ENCODE results near the gene AKIRIN1.
"Not testable (repeated sequence)": the region's sequence is repeated elsewhere in the genome, so short reads cannot be mapped to it uniquely, and the experiment has no call there.

The AKIRIN1 gene

DNA sequence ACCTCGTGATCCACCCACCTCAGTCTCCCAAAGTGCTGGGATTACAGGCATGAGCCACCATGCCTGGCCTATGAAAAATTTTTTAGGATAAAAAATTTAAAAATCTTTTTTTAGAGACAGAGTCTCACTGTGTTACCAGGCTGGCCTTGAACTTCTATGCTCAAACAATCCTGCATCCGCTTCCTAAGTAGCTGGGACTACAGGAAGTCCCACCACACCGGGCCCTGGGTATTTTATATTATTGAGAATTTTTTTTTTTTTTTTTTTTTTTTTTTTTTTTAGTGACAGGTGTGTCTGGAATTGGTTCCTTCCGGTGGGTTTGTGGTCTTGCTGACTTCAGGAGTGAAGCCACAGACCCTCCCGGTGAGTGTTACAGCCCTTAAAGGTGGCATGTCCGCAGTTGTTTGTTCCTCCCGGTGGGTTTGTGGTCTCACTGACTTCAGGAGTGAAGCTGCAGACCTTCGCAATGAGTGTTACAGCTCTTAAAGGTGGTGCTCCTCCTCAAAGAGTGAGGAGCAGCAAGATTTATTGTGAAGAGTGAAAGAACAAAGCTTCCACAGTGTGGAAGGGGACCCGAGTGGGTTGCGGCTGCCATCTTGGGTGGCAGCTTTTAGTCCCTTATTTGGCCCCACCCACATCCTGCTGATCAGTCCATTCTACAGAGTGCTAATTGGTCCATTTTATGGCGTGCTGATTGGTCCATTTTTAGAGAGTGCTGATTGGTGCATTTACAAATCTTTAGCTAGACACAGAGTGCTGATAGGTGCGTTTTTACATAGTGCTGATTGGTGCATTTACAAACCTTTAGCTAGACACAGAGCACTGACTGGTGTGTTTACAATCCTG is 13.5 kb upstream of the AKIRIN1 start:
- Mint-ChIP-seq H3K27me3 (peaks cover 15% of the 10 kb centered on the region), H3K4me3 (peak overlapping the region; percentile 53), H3K9me3 (peaks cover 11% of the 10 kb centered on the region), H3K27ac (peak overlapping the region; percentile 97), H3K36me3 (peaks cover 19% of the 10 kb centered on the region), H3K4me1 (peaks cover 30% of the 10 kb centered on the region)
- CTCF ChIA-PET = interaction anchor here (0.8 kb wide), 1 partner anchor 9 kb away, joined by 4 read pairs; no protein-coding TSS in a partner anchor
- peak; percentile 92 for DNase-seq

DNA sequence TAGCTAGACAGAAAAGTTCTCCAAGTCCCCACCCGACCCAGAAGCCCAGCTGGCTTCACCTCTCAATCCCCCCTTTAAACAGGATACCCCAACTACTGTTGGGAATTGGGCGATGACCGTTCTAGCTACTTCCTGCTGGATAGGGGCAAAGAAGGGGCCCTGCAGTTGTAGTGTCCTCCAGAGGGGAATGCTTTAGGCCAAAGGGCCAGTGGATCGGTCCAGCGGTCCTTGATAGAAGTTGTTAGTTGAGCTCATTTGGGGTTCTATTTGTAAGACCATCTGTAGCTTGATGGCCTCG is 12.9 kb upstream of the AKIRIN1 start:
- peaks cover 11% of the 10 kb centered on the region for H3K9me3 Mint-ChIP-seq
- H3K36me3 Mint-ChIP-seq = peaks cover 19% of the 10 kb centered on the region
- peak overlapping the region; percentile 97 for H3K27ac Mint-ChIP-seq
- H3K27me3 Mint-ChIP-seq = peaks cover 15% of the 10 kb centered on the region
- H3K4me1 Mint-ChIP-seq = peaks cover 25% of the 10 kb centered on the region
- CTCF ChIA-PET = interaction anchor here (0.8 kb wide), 1 partner anchor 9 kb away, joined by 4 read pairs; no protein-coding TSS in a partner anchor
- DNase-seq = peak; percentile 50
- H3K4me3 Mint-ChIP-seq = peak overlapping the region; percentile 53

DNA sequence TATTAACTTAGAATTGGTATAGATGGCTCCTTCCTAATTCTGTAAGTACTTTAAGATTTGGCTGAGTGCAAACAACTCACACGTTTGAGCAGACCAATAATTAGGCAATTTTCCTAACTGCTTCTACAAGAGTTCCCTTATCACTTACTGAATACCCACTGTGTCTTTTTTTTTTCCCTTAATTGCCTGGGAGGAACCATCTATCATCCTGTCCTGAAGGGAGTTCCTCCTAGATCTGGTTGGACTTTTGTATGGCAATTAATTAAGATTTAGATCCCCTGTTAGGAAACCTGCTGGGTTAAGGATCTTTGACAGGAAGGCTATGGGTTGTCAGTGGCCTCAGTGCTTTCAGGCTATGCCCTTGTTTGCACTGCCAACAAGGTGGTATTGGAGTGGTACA is 11.7 kb upstream of the AKIRIN1 start:
- Mint-ChIP-seq H3K27me3 (peaks cover 16% of the 10 kb centered on the region), H3K9me3 (peaks cover 11% of the 10 kb centered on the region), H3K36me3 (peaks cover 19% of the 10 kb centered on the region), H3K27ac (peak overlapping the region; percentile 49), H3K4me1 (peaks cover 23% of the 10 kb centered on the region)
- DNase-seq, CTCF ChIA-PET, H3K4me3 Mint-ChIP-seq: not testable (repeated sequence)

DNA sequence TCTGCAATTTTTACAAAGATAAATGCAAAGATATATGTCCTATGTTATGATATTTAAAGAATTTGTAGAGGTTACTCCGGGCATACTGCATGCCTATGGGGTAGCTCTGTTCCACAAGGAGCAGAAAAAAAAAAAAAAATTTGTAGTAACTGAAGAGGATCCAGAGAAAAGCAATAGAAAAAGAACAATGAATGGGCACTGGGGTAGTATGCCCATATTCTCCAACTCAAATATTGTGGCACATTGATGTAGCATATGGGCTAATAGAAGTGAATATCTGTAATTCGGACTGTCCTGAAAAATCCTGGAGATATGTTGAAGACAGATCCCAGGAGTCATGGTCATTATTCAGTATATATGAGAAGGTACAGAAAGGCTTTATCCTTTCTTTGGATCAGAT is 1.1 kb upstream of the AKIRIN1 start:
- DNase-seq = no peak
- CTCF ChIA-PET = interaction anchor here (0.5 to 1.8 kb wide), 3 partner anchors 102 to 1093 kb away, joined by 3 to 11 read pairs (median 3); no protein-coding TSS in a partner anchor
- Mint-ChIP-seq H3K27me3 (peaks cover 4% of the 10 kb centered on the region), H3K36me3 (peaks cover 25% of the 10 kb centered on the region), H3K9me3 (no peaks in the 10 kb centered on the region), H3K27ac (peak overlapping the region; percentile 82), H3K4me1 (peaks cover 40% of the 10 kb centered on the region), H3K4me3 (peak overlapping the region; percentile 85)

DNA sequence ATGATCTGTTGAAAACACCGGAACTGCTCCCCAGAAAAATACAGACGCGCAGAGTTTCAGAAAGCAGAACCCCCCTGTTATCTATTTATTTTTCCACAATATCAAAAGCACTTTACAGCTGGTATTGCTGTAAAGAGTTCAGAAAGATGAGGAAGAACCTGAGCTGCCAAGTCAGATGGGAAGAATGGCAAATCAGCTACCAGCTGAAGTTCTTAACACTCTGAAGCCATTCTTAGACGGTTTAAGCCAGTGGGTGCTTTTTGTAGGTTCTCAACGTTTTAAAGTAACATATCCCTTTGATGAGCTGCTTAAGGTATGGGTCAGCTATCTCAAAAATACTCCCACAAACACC is 714 bp upstream of the AKIRIN1 start:
- H3K27me3 Mint-ChIP-seq = peaks cover 4% of the 10 kb centered on the region
- no peaks in the 10 kb centered on the region for H3K9me3 Mint-ChIP-seq
- no peak for DNase-seq
- CTCF ChIA-PET = interaction anchor here (0.5 to 0.8 kb wide), 2 partner anchors 101 to 1093 kb away, joined by 3 read pairs; no protein-coding TSS in a partner anchor
- peak overlapping the region; percentile 85 for H3K4me3 Mint-ChIP-seq
- peaks cover 29% of the 10 kb centered on the region for H3K36me3 Mint-ChIP-seq
- peaks cover 44% of the 10 kb centered on the region for H3K4me1 Mint-ChIP-seq
- H3K27ac Mint-ChIP-seq = peak overlapping the region; percentile 82

DNA sequence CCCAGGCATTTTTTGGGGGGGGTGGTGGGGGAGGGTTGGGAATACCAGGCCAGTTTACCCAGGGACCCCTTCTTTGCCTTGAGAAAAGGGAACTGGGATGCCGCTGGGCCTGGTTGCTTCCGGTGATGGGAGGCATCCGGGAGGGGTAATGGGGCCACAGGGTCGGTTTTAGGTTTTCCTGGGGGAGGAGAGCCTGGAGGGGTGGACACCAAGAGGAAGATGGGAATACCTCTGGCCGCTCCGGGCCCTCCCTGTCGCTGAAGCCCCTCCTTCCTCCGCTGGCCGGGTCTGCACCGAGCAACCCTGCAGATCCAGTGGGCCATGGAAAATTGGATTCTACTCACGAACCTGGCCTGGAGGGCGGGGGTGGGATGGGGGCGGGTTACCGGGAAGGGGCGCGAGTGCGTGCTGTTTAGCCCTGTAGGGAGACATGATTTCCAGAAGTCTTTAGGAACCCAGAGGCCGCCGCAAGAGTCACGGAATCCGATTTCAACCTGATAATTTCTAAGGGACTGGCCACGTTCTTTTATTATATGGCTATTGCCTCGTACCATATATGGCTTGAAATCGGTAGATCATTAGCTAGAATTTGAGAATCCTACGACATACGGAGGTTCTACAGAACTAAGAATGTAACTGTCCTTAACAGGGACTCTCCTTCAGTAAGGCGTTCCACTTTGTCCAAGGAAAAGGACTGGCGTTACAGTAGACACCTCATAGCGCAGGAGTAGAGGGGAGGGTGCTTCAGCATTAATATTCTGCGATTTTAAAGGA is 749 bp downstream of the AKIRIN1 start:
- peak; percentile 23 for DNase-seq

DNA sequence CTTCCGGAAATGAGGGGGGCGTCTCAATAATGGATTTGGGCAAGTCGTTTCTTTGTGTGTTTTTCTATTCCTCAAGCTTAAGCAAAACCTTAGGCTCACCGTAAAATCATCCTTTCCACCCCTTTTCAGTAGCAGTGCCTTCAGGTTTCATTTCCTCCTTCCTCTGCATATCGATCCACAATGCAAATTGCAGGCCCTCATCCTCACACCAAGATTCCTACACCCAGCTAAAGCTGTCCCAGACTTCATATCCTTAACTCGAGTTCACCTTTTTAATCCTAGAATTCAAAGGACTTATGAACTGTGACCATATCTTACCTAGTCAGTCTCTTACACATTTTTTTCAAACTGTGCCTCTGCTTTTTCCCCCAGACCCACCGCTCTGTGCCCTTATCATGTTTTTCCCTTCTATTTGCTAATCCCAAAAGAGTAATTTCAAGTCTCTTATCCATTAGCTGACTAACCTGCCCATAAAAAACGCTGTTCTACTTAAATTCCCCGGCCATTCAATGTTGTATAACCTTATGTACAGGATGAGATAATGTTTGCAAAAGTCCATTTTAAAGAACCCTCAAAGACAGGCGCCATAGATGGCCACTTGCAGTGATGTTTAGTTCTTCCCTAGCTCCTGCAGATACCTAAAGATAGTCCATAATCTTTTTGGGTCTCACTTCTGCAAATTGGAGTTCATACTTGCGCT is 1.5 kb downstream of the AKIRIN1 start:
- peaks cover 66% of the 10 kb centered on the region for H3K4me1 Mint-ChIP-seq

More for the DNA sequence above, 749 bp downstream of the AKIRIN1 start:
- Mint-ChIP-seq H3K4me1 (peaks cover 58% of the 10 kb centered on the region), H3K36me3 (peaks cover 39% of the 10 kb centered on the region), H3K27ac (peak overlapping the region; percentile 73), H3K27me3 (no peaks in the 10 kb centered on the region), H3K9me3 (no peaks in the 10 kb centered on the region), H3K4me3 (peak overlapping the region; percentile 85)
- CTCF ChIA-PET = interaction anchor here (1.4 kb wide), 1 partner anchor 15 kb away, joined by 5 read pairs; no protein-coding TSS in a partner anchor

DNA sequence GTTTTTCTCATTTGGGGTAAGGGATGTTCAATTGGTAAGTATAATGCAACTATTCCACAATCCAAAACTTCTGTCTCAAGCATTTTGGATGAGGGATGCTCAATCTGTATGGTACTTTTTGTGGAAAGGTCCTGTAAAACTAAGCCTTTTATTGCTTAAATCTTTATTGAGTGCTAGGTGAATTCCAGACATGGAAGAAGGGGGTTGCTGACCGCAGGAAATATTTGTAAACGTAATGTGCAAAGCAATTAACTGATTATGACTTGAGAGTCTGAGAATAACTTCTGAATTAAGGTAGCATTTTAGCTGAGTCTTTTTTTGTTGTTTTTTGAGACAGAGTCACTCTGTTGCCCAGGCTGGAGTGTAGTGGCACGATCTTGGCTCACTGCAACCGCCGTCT is 3.1 kb downstream of the AKIRIN1 start:
- Mint-ChIP-seq H3K4me3 (peak overlapping the region; percentile 28), H3K27me3 (no peaks in the 10 kb centered on the region), H3K36me3 (peaks cover 56% of the 10 kb centered on the region), H3K4me1 (peaks cover 80% of the 10 kb centered on the region), H3K9me3 (no peaks in the 10 kb centered on the region), H3K27ac (peak overlapping the region; percentile 45)
- DNase-seq = no peak
- CTCF ChIA-PET = no interaction called here

More for the DNA sequence above, 1.5 kb downstream of the AKIRIN1 start:
- CTCF ChIA-PET = interaction anchor here (0.8 to 1.4 kb wide), 2 partner anchors 16 to 99 kb away, joined by 3 to 5 read pairs; no protein-coding TSS in a partner anchor
- Mint-ChIP-seq H3K36me3 (peaks cover 44% of the 10 kb centered on the region), H3K27me3 (no peaks in the 10 kb centered on the region), H3K27ac (peak overlapping the region; percentile 73), H3K9me3 (no peaks in the 10 kb centered on the region), H3K4me3 (peak overlapping the region; percentile 85)
- DNase-seq = no peak

DNA sequence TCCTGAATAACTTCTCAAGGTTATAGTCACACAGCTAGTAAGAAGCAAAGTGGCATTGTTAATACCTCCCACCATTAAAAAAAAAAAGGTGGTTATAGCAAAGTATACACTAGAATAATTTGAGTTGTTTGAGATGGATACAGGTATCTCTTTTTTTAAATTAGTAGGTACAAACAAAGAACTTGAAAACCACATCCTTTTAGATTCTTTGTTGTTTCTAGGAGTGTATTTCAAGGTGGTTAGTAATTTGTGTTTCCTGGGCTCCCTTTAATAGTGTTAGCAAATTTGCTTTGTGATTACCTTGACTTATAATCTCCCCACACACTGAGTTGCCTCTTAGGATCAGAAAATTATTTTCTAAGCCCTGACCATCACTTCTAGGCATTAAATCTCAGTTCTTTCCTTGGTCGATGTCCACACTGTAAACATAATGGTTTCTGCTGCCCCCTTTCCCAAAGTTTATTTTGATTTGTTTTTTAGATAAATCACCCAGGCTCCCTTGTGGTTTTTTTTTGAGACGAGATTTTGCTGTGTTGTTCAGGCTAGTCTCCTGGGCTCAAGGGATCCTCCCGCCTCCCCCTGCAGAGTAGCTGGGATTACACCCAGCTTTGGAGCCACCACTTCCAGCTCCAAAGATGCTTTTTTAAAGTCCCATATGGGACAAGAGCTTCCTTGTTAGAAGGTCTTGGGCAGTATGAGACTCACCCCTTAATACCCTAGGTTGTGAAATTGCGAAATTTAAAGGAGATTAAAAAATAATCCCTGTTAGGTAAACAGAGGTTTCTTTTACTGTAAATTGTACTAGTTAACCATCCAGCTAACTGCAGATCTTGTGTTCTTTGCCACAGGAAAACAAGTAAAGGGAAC is 6.2 kb downstream of the AKIRIN1 start:
- CTCF ChIA-PET = interaction anchor here (0.6 to 0.8 kb wide), 2 partner anchors 29 to 367 kb away, joined by 3 read pairs; partner anchors contain the start of gene NDUFS5
- peaks cover 83% of the 10 kb centered on the region for H3K4me1 Mint-ChIP-seq
- H3K9me3 Mint-ChIP-seq = no peaks in the 10 kb centered on the region
- H3K27ac Mint-ChIP-seq = peak overlapping the region; percentile 94
- H3K27me3 Mint-ChIP-seq = no peaks in the 10 kb centered on the region
- peak overlapping the region; percentile 53 for H3K4me3 Mint-ChIP-seq
- peaks cover 75% of the 10 kb centered on the region for H3K36me3 Mint-ChIP-seq
- DNase-seq = no peak

DNA sequence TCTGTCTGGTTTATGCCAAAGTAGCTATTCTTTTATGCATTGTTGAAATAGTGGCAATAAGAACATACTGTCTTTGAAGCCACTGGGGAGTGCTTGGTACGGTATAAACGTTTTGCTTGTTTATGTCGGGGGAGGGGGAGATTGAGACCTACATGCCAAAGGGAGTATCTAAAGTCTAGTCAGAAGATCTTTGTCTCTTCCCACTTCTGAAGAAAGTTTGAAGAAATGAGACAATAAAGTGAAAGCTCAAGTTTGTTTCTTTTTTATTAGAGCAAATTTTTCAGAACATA is 6.8 kb downstream of the AKIRIN1 start:
- H3K4me1 Mint-ChIP-seq = peaks cover 83% of the 10 kb centered on the region

DNA sequence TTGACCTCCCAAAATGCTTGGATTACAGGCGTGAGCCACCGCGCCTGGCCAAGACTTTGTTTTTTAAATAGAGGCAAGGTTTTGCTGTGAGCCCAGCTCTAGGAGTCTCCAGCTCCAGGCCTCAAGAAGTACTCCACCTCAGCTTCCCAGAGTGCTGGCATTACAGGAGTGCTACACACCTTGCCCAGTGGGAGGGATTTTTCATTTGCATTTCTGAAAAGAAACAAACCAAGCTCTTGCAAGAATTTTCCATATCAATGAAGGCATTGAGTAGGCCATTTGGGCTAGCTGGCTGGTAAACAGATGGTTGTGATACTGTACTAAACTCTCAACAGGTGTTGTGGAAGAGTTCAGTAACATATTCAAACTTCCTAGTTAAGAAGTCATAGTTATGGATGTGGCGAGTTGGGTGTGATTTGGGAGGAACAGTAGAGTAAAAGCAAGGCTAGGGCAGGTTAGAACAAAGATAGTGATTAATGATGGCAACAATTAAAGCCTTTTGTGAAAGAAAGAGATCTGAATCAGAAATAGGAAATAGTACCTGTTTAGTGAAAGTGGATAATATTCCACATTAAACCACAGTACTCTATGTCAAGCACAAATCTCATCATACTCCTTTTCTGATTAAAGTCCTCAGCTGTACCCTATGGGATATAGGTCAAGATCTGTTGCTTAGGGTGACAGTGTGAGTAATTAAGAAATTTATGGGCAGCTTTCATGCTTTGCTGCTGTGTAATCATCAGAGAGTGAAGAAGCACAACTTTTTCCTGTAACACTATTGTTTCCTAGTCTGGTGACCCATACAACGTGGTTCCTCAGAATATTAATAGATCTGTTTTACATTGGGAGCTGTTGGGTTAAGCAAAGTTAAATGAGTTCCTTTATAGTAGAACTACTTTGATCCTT is 10.7 kb downstream of the AKIRIN1 start:
- no peaks in the 10 kb centered on the region for H3K9me3 Mint-ChIP-seq
- H3K4me1 Mint-ChIP-seq = peaks cover 49% of the 10 kb centered on the region
- peaks cover 71% of the 10 kb centered on the region for H3K36me3 Mint-ChIP-seq
- CTCF ChIA-PET = no interaction called here
- H3K27ac Mint-ChIP-seq = peak overlapping the region; percentile 49
- H3K4me3 Mint-ChIP-seq = no peak overlapping the region
- no peak for DNase-seq
- H3K27me3 Mint-ChIP-seq = no peaks in the 10 kb centered on the region

More for the DNA sequence above, 6.8 kb downstream of the AKIRIN1 start:
- no peaks in the 10 kb centered on the region for H3K27me3 Mint-ChIP-seq
- no peaks in the 10 kb centered on the region for H3K9me3 Mint-ChIP-seq
- peaks cover 75% of the 10 kb centered on the region for H3K36me3 Mint-ChIP-seq
- no peak for DNase-seq
- peak overlapping the region; percentile 53 for H3K4me3 Mint-ChIP-seq
- CTCF ChIA-PET = interaction anchor here (0.8 kb wide), 1 partner anchor 29 kb away, joined by 3 read pairs; the partner anchor contains the start of gene NDUFS5
- peak overlapping the region; percentile 94 for H3K27ac Mint-ChIP-seq

DNA sequence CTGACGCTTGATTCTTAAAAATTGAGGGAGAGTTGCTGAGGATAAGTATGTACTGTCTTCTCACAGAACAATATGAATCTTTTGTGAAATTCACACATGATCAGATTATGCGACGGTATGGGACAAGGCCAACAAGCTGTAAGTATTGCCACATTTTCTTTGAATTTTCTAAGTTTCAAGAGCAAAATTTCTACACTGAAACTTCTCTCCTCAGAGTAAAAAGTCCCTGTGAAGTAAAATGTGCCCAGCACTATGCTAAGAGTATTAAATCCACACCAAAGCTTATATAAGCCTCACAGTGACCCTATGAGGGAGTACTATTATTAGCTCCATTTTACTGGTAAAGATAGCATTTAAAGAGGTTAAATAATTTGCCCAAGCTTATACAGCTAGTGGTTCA is 12.2 kb downstream of the AKIRIN1 start:
- CTCF ChIA-PET = interaction anchor here (1.3 kb wide), 1 partner anchor 23 kb away, joined by 3 read pairs; the partner anchor contains the start of gene NDUFS5
- Mint-ChIP-seq H3K4me3 (no peak overlapping the region), H3K36me3 (peaks cover 72% of the 10 kb centered on the region), H3K9me3 (no peaks in the 10 kb centered on the region), H3K4me1 (peaks cover 34% of the 10 kb centered on the region), H3K27me3 (no peaks in the 10 kb centered on the region), H3K27ac (peak overlapping the region; percentile 26)
- DNase-seq = no peak
